ENCODE results near the gene POU2F1.

The POU2F1 gene

GRCh38 chr1:167442854-167443565, 222.3 kb downstream of the POU2F1 start:
- Histone ChIP-seq H3K36me3 (ENCODE audit: control insufficient read depth in 2 of 2, insufficient read depth in 1 of 2, low read length in 2 of 2) (no peaks in the 10 kb centered on the region), H3K4me3 (ENCODE audit: low read depth, low read length) (no peak overlapping the region), H3K4me1 (ENCODE audit: control insufficient read depth, insufficient read depth, low read length) (no peaks in the 10 kb centered on the region), H3K27ac (ENCODE audit: extremely low read depth, low read depth, low read length) (no peak overlapping the region), H3K9me3 (ENCODE audit: control insufficient read depth, insufficient read depth, low read depth, low read length) (no peaks in the 10 kb centered on the region)
- POLR2A ChIA-PET = no interaction called here
- CTCF ChIA-PET = interaction anchor here (0.5 to 5.6 kb wide), 20 partner anchors 8 to 469 kb away, joined by 3 to 41 read pairs (median 4); no protein-coding TSS in a partner anchor
- TF ChIP-seq ZNF48 (tag by site-specific recombination; IDR thresholded peaks at IDR 0.05) (no peak), SCRT1 (tag by site-specific recombination; IDR thresholded peaks at IDR 0.05; ENCODE audit: borderline replicate concordance) (peak; percentile 56; the same call in 1 of the 2 replicates), SCRT2 (tag by site-specific recombination; IDR thresholded peaks at IDR 0.05) (peak; percentile 68)

GRCh38 chr1:167443757-167444156, 223.1 kb downstream of the POU2F1 start:
- no peak for TF ChIP-seq ZBTB7A (tag by site-specific recombination; IDR thresholded peaks at IDR 0.05; ENCODE audit: low read depth)
- no peak for TF ChIP-seq ZBTB11 (tag by site-specific recombination; conservative IDR thresholded peaks at IDR 0.05; ENCODE audit: low read depth)
- peak; percentile 30; the same call in 1 of the 2 replicates for TF ChIP-seq ZNF366 (tag by site-specific recombination; conservative IDR thresholded peaks at IDR 0.05)
- no peak for TF ChIP-seq ZNF510 (tag by site-specific recombination; IDR thresholded peaks at IDR 0.05; ENCODE audit: insufficient replicate concordance)
- 0 out of 2 replicates have a peak, but pooled peaks have one; percentile 4 for TF ChIP-seq ZNF768 (tag by site-specific recombination; IDR thresholded peaks at IDR 0.05)
- H3K36me3 ChIP-seq (ENCODE audit: control insufficient read depth in 2 of 2, insufficient read depth in 1 of 2, low read length in 2 of 2) = no peaks in the 10 kb centered on the region
- CTCF ChIA-PET = interaction anchor here (0.5 to 5.6 kb wide), 13 partner anchors 11 to 470 kb away, joined by 3 to 41 read pairs (median 3); no protein-coding TSS in a partner anchor
- H3K4me1 ChIP-seq (ENCODE audit: control insufficient read depth, insufficient read depth, low read length) = no peaks in the 10 kb centered on the region
- H3K4me3 ChIP-seq (ENCODE audit: low read depth, low read length) = no peak overlapping the region
- POLR2A ChIA-PET = no interaction called here
- no peak overlapping the region for H3K27ac ChIP-seq (ENCODE audit: extremely low read depth, low read depth, low read length)
- no peaks in the 10 kb centered on the region for H3K9me3 ChIP-seq (ENCODE audit: control insufficient read depth, insufficient read depth, low read depth, low read length)

- TF ChIP-seq ZNF324 (tag by site-specific recombination; IDR thresholded peaks at IDR 0.05) (no peak), TCF7L2 (IDR thresholded peaks at IDR 0.05; ENCODE audit: borderline replicate concordance, low read depth, low read length) (no peak), SCRT2 (tag by site-specific recombination; IDR thresholded peaks at IDR 0.05) (no peak)
- H3K4me3 ChIP-seq (ENCODE audit: low read depth, low read length) = no peak overlapping the region
- H3K9me3 ChIP-seq (ENCODE audit: control insufficient read depth, insufficient read depth, low read depth, low read length) = no peaks in the 10 kb centered on the region
- POLR2A ChIA-PET = interaction anchor here (0.8 to 1.0 kb wide), 2 partner anchors 8 to 226 kb away, joined by 3 read pairs; partner anchors contain the start of gene POU2F1
- CTCF ChIA-PET = interaction anchor here (2.4 kb wide), 1 partner anchor 87 kb away, joined by 8 read pairs; no protein-coding TSS in a partner anchor
- H3K4me1 ChIP-seq (ENCODE audit: control insufficient read depth, insufficient read depth, low read length) = no peaks in the 10 kb centered on the region
- no peak overlapping the region for H3K27ac ChIP-seq (ENCODE audit: extremely low read depth, low read depth, low read length)
- no peaks in the 10 kb centered on the region for H3K36me3 ChIP-seq (ENCODE audit: control insufficient read depth in 2 of 2, insufficient read depth in 1 of 2, low read length in 2 of 2)
These were observed 226.3 kb downstream of the POU2F1 start for GRCh38 chr1:167446966-167447365.

GRCh38 chr1:167447521-167448136, 226.9 kb downstream of the POU2F1 start:
- H3K4me3 ChIP-seq (ENCODE audit: low read depth, low read length) = no peak overlapping the region
- POLR2A ChIA-PET = interaction anchor here (0.5 to 1.0 kb wide), 3 partner anchors 119 to 538 kb away, joined by 3 read pairs; partner anchors contain the start of gene POU2F1

More at GRCh38 chr1:167447521-167448136, 226.9 kb downstream of the POU2F1 start:
- TF ChIP-seq OSR2 (tag by site-specific recombination; IDR thresholded peaks at IDR 0.05) (peak; percentile 47), ZNF433 (tag by site-specific recombination; IDR thresholded peaks at IDR 0.05; ENCODE audit: low read depth) (no peak), ZNF791 (tag by site-specific recombination; IDR thresholded peaks at IDR 0.05) (no peak), ZNF155 (tag by site-specific recombination; IDR thresholded peaks at IDR 0.05) (no peak), HOXC10 (CRISPR knock-in tag; IDR thresholded peaks at IDR 0.05) (no peak), KLF8 (tag by site-specific recombination; IDR thresholded peaks at IDR 0.05) (no peak), ZNF341 (tag by site-specific recombination; IDR thresholded peaks at IDR 0.05; ENCODE audit: low read depth) (0 out of 2 replicates have a peak, but pooled peaks have one; percentile 22), ZEB2 (tag by site-specific recombination; IDR thresholded peaks at IDR 0.05) (no peak), ZBTB17 (tag by site-specific recombination; IDR thresholded peaks at IDR 0.05) (peak; percentile 61), ZNF175 (tag by site-specific recombination; IDR thresholded peaks at IDR 0.05) (no peak), MEIS1 (CRISPR knock-in tag; IDR thresholded peaks at IDR 0.05; ENCODE audit: borderline replicate concordance) (no peak), GLIS1 (tag by site-specific recombination; IDR thresholded peaks at IDR 0.05) (peak; percentile 84), ZNF214 (tag by site-specific recombination; IDR thresholded peaks at IDR 0.05; ENCODE audit: borderline replicate concordance) (no peak), ZNF76 (tag by site-specific recombination; IDR thresholded peaks at IDR 0.05; ENCODE audit: borderline replicate concordance, low read depth) (no peak)
- H3K9me3 ChIP-seq (ENCODE audit: control insufficient read depth, insufficient read depth, low read depth, low read length) = no peaks in the 10 kb centered on the region
- no peaks in the 10 kb centered on the region for H3K36me3 ChIP-seq (ENCODE audit: control insufficient read depth in 2 of 2, insufficient read depth in 1 of 2, low read length in 2 of 2)
- no peaks in the 10 kb centered on the region for H3K4me1 ChIP-seq (ENCODE audit: control insufficient read depth, insufficient read depth, low read length)
- CTCF ChIA-PET = interaction anchor here (2.4 kb wide), 1 partner anchor 86 kb away, joined by 8 read pairs; no protein-coding TSS in a partner anchor
- H3K27ac ChIP-seq (ENCODE audit: extremely low read depth, low read depth, low read length) = no peak overlapping the region

Data from HEK293 (cell line).